DMS114 treated with DMSO at 0.1 percent for 48 hours (cell line): ENCODE measurements around the gene GTF3C1.
"Not testable (repeated sequence)": the region's sequence is repeated elsewhere in the genome, so short reads cannot be mapped to it uniquely, and the experiment has no call there.

Experiments
- DNase-seq: peaks from one replicate; lab custom pipeline; 2025; ENCODE audit not compliant: unreplicated experiment; lab: John Stamatoyannopoulos, UW

GTF3C1 gene

DNA sequence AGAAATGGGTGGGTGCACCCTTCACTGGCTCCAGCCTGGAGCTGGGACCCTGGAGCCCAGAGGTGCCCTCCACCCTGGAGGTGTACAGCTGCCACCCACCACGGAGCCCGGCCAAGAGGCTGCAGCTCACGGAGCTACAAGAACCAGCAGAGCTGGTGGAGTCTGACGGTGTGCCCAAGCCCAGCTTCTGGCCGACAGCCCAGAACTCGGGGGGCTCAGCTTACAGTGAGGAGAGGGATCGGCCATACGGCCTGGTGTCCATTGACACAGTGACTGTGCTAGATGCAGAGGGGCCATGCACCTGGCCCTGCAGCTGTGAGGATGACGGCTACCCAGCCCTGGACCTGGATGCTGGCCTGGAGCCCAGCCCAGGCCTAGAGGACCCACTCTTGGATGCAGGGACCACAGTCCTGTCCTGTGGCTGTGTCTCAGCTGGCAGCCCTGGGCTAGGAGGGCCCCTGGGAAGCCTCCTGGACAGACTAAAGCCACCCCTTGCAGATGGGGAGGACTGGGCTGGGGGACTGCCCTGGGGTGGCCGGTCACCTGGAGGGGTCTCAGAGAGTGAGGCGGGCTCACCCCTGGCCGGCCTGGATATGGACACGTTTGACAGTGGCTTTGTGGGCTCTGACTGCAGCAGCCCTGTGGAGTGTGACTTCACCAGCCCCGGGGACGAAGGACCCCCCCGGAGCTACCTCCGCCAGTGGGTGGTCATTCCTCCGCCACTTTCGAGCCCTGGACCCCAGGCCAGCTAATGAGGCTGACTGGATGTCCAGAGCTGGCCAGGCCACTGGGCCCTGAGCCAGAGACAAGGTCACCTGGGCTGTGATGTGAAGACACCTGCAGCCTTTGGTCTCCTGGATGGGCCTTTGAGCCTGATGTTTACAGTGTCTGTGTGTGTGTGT is 100.9 kb downstream of the GTF3C1 start:
- DNase-seq = no peak

DNA sequence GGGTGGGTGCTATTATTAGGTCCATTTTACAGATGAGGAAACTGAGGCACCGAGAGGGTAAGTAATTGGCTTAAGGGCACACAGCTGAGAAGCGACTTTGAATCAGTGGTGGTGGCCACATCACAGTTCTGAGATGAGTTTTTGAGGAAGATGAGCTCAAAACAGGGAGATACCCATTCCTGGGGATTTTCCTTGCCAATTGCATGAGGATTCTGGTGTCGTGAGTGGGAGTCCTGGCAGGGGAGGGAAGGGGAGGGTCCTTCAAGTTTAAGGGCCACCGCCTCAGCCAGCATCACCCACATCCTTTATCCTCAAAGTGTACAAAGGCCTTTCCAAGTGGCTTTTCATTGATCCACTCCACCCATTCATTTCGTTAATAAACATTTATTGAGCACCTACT is 102.4 kb downstream of the GTF3C1 start:
- no peak for DNase-seq

DNA sequence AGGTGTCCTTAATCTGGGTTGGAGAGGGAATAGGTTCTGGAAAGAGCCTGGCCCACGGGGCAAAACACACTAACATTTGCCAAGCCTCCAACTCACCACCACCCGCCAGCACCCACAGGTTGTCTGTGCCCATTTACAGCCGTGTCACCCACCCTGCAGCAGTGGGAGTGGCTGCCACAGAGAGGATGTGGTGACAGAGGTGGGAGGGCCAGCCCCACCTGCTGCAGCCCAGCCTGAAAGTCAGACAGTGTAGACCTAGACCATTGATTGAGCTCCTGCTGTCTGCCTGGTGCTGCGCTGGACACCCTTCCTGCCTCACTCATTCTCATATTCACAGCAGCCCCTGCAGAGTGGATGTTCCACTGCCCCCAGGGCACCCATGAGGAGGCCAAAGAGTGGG is 103.0 kb downstream of the GTF3C1 start:
- DNase-seq = no peak

DNA sequence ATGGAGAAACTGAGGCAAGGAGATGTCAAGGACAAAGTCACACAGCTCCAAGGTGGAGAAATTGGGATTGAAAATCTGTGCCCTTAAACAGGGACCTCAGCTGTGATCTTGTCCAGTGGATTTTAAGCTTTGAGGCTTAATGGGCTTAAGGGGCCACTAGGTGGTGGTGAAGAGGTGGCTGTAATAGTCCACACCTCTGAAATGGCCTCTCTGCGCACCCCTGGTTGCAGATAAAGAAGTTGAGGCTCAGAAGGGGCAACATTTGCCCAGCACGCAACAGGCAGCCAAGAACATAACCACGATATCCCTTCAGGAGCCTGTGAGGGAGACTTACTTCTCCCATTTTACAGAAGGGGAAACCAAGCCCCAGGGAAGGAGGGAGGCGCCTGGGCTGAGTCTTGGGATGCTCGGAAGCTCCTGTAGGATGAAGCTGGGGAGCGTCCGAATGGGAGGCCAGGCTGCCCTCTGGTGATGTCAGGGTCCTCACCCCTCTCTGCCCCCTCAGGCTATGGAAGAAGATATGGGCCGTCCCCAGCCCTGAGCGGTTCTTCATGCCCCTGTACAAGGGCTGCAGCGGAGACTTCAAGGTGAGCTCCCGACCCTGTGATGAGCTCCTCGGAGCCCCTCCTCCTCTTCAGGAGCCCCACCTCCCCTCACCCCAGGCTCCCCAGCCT is 104.1 kb downstream of the GTF3C1 start:
- no peak for DNase-seq

DNA sequence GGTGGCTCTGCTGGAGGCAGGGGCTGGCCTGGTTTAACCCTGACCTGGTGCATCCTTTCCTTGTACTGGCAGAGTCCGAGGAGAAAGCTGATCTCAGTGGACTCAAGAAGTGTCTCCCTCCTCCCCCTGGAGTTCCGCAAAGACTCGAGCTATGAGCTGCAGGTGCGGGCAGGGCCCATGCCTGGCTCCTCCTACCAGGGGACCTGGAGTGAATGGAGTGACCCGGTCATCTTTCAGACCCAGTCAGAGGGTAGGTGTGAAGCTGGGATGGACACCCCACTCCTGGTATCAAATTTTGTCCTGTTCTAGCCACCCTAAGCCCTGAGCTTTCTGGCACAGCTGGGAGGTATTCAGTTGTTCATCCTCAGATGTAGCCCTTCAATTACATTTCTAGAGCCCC is 105.2 kb downstream of the GTF3C1 start:
- DNase-seq = no peak

DNA sequence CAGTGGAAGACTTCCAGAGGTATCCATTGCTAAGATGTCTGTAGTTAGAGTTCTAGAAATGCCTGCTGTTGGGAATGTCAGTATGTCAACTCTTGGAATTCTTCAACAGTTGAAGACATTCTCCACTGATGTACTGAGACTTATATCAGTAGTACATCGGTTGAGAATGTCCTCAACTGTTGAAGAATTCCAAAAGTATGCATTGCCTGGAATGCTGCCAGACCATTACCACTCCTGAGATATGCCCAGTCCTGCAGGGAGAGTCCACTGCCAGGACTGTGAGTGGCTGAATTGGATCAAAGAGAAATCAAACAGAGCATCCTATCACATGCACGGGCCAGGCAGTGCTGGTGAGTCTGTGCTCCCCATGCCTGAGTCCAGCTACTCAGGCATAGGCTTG is 105.7 kb downstream of the GTF3C1 start:
- no peak for DNase-seq

DNA sequence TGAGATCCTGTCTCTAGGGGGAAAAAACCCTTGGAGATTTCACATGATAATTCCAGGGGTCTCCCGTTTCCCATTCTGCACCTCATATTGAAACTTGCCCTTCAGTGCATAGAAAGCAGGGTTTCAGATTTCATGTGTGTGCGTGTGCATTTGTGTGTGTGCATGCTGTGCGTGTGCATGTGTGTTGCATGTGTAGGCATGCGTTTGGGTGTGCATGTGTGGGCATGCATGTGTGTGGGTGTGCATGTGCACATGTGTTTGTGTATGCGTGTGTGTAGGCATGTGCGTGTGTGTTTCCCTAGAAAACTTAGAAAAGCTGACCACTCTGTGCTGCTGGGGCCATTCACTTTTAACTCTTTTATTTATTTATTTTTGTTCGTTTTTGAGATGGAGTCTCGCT is 107.7 kb downstream of the GTF3C1 start:
- no peak for DNase-seq

DNA sequence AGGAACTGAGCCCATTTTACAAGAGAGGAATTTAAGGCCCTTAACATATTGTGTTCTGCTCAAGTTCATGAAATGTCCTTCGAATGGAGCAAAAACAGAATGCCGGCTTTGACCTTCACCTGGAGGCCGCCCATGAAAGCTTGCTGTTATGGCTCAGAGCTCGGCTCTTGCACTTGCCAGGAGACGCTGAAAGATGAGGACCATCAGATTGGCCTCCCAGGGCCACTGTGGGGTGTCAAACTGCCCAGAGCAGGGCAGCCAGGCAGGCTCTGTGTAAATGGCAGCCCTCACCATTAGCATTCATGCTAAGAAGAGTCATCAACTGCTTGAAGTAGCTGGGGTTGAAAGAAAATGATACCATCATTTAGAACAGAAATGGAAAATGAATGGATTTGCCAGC is 108.4 kb downstream of the GTF3C1 start:
- DNase-seq = no peak

DNA sequence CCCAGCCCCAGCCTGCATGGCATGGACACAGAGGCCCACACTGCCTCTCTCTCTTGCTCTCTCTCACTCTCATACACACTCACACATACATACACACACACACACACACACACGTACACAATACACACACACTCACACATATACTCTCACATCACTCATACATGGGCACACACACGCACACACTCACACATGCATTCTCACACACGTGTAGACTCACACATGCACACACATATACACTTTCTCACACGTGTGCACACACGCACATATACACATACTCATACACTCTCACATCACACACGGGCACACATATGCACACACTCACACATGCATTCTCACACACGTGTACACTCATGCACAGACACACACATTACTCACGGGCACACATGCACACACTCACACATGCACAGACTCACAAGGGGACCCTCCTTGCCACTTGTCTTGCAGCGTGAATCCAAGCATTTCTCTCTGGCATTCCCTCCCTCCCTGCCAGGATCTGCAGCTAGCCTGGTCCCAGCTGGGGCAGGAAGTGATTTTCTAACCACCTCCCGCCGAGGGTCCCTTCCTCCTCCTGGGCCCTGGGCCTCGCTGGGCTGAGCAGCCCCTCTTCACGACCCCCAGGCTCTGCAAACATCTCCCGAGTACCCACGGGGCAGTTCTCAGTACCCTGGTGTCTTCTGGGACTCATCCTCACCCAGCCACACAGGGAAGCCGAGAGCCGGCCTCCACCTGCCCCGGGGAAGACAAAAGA is 110.3 kb downstream of the GTF3C1 start:
- no peak for DNase-seq

DNA sequence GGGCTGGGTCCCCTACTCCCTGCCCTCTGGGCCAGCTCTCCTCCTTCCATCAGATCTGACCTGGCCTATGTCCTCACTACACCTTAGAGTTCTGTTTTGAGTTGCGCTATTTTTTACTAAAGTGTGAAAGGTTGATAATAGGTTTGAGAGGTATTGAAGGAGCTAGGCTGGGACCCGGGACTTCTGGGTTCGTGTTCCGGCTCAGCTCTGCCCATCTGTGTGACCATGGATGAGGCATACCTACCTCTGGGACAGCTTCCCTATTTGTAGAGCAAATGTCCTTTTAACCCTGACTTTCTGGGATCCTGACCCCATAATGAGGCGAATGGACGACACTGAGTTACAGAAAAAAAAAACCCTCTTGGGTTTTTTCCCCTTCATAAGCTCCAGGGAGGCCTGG is 111.8 kb downstream of the GTF3C1 start:
- DNase-seq = no peak

DNA sequence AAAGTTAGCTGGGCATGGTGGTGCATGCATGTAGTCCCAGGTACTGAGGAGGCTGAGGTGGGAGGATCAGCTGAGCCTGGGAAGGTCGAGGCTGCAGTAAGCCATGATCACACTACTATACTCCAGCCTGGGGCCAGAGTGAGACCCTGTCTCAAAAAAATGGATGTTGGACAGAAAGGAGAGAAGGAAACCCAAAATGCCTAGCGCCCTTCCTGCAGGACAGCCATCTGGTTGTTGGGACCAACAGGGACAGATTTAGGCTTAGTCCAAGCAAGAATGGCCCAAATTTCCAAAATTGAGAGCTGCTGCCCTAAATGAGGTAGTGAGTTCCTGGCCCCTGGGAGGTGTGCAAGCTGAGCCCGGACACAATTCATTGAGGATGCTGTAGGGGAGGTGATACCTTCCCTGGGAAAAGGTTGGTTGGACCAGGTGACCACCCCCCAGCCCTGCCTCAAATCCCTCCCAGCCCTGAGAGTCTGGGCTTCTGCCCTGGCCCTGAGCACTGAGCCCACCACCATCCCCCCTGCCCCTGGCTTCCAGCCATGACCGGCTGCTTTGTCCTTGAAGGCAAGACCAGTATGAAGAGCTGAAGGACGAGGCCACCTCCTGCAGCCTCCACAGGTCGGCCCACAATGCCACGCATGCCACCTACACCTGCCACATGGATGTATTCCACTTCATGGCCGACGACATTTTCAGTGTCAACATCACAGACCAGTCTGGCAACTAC is 112.6 kb downstream of the GTF3C1 start:
- no peak for DNase-seq

DNA sequence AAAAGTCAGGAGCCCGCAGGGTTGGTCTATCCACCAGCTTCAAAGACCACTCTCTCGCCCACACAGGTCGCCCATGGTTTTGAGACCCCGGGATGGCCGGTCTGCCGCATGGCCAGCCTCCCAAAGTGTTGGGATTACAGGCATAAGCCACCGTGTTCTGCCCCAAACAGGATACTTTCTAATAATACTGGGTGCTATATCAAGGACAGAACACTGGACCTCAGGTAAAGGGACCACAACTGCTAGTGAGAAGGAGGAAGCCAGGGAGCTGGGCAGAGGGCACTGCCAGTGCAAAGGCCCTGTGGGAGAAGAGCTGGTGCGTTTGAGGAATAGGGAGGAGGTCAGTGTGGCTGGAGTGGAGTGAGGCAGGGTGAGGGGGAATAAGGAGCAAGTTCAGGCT is 113.6 kb downstream of the GTF3C1 start:
- no peak for DNase-seq

DNA sequence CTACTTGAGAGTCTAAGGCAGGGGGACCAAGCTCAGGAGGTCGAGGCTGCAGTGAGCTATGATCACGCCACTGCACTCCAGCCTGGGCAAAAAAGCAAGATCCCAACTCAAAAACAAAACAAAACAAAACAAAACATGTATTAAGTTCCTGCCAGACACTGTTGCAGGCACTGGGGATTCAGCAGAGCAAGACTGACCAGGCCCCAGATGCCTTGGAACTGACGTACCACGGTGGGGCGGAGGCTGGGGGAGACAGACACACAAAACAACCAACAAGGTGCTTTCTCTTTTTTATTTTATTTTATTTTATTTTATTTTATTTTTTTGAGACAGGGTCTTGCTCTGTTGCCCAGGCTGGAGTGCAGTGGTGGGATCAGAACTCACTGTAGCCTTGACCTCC is 114.6 kb downstream of the GTF3C1 start:
- DNase-seq = not testable (repeated sequence)

DNA sequence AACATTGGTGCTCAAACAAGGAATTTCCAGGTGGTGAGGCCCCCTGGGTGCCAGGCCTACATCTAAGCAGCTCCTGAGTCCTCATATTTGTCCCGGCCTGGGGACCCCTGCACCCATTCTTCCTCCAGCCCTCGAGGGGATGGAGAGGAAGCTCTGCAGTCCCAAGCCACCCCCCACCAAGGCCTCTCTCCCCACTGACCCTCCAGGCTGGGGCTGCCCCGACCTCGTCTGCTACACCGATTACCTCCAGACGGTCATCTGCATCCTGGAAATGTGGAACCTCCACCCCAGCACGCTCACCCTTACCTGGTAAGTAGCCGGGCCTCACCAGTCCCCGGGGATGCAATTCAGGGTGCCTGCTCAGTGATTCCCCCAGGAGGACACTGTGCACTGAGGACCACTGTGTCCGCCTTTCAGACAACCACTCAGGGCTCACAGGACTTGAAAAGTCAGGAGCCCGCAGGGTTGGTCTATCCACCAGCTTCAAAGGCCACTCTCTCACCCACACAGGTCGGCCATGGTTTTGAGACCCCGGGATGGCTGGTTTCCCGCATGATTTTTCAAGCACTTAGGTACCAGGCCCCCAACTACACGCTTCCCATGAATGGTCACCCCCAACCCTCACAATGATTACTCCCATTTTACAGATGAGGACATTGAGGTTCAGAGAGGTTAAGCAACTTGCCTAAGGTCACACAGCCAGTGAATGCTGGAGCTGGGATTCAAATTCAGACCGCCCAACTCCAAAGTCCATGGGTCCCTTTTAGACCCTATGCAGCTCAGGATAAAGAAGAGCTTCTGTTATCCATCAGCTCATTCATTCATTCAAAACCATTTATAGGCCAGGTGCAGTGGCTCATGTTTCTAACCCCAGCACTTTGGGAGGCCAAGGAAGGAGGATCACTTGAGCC is 115.3 kb downstream of the GTF3C1 start:
- no peak for DNase-seq

DNA sequence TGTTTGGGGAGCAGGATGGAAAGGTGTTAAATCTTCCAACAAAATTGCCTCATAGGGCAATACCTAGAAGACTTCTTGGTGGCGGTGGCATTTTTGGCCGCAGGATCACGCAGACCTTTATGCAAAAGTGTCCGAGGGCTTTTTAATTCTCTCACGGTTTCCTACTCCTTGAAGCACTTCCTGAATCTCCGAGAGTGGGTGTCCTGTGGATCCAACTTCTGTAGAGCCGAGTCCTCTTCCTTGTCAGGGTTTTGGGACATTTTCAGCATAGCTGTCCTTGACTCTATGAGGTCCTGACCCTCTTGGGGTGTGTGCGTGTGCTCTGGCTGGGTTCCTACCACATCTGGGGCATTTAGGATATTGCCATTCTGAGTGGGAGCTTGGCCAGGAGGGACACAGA is 116.1 kb downstream of the GTF3C1 start:
- DNase-seq = no peak

DNA sequence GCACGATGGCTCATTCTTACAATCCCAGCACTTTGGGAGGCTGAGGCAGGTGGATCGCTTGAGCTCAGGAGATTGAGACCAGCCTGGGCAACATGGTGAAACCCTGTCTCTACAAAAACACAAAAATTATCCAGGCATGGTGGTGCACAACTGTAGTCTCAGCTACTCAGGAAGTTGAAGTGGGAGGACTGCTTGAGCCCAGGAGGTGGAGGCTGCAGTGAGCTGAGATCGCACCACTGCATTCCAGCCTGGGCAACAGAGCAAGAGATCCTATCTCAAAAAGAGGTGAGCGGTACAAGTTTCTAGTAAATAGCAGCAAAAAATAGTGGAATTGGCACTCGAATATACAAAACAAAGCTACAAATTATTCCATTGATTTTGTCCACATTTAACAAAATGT is 116.5 kb downstream of the GTF3C1 start:
- DNase-seq = not testable (repeated sequence)

DNA sequence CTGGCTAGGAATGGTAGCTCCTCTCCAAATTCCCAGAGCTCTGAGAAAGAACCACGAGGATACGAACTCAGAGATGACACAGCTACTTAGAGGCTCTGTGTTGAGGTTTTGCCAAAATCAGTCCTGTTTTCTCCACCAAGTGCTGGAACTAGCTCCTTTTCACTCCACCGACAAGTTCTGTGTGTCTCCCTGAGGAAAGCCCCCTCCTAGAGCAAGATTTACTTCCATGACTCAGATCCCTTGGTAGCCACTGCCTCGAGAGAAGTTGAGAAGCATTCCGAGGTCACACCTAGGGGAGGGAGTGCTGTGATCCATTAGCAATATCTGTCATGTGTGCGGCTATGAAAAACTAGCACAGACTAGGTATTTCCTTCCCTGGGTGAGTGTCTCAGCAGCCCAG is 117.2 kb downstream of the GTF3C1 start:
- DNase-seq = no peak

DNA sequence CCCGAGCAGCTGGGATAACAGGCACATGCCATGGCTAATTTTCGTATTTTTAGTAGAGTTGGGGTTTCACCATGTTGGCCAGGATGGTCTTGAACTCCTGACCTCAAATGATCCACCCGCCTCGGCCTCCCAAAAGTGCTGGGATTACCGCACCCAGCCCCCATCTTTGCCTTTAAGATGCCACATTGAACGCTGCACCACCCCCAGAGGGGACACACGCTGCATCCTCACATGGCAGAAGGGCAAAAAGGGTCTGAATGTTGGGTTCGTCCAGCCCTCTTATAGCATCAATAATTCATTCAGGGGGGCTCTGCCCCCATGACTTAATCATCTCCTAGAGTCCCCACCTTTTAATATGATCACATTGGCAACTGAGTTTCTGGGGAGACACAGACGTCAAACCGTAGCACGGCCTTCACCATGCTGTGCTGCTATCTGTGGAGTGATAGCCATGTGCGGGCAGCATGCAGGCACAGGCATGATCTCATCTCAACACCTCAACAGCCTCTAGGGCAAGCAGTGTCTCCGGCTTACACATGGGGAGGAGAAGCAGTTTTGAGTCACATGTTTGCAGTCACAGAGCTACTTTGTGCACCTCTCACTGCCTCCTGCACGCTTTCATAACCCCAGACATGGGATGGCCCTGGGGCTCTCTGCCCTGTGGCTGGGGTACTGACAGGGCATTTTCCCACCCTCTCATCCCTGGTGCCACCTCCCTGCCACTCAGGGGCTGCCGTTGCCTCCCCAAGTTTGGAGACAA is 117.8 kb downstream of the GTF3C1 start:
- DNase-seq = no peak

DNA sequence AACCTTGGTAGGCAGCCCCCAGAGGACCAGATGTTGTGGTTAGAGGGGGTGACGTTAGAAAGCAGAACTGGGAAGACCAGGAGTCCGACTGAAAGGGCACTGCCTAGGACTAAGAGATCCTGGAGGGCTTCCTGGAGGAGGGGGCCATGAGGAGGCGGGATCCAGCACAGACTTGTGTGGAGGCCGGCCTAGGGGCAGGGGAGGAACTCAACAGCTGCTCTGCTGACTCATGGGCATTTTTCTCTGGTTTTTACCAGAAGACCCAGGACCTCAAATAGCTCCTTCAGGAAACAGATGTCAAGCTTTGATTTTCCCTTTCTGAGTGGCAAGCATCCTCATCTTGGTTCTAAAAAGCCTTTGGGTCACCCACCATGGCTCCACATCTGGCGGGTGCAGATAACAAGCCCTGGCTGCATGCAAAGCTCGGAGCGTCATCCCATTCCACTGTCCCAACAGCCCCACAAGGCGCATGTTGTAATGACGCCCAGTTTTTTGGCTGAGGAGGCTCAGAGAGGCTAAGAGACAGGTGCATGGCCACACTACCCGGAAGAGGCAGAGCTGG is 118.7 kb downstream of the GTF3C1 start:
- DNase-seq = no peak
